Mesenteric fat pad (tissue), 1 donor: Measurements from ENCODE around the gene HOGA1. TPM values are rescaled to one million over a fixed set of nuclear protein-coding genes. Genes with fewer than 3 reads are reported as not detected.
"Not testable (repeated sequence)": the region's sequence is repeated elsewhere in the genome, so short reads cannot be mapped to it uniquely, and the experiment has no call there.

ENCODE experiments used
- DNase-seq: peaks from one replicate; pipeline ENCODE4 v3.0.0-alpha.2; 2020; ENCODE audit warnings: low spot score
- total RNA-seq: library from RNA; stranded (reverse); fragmentation: NEBNext Ultra II Directional; extraction: Animal tissue kit (Norgen Biotek cat#: 25700); gene quantifications from one replicate; pipeline ENCODE4 v1.2.1, GENCODE V29; 2021
- donor health status: DM: yes; HTN: yes; CAD: no.

The HOGA1 gene
- total RNA-seq, 1 donor from 2014 or later = 3.8 TPM

- not testable (repeated sequence) for DNase-seq
These were observed 29.9 kb upstream of the HOGA1 start for GRCh38 chr10:97554336-97554735.

- not testable (repeated sequence) for DNase-seq
These were observed 28.6 kb upstream of the HOGA1 start for GRCh38 chr10:97555541-97555940.

- DNase-seq = not testable (repeated sequence)
These were observed 23.3 kb upstream of the HOGA1 start for GRCh38 chr10:97560731-97561381.

DNA sequence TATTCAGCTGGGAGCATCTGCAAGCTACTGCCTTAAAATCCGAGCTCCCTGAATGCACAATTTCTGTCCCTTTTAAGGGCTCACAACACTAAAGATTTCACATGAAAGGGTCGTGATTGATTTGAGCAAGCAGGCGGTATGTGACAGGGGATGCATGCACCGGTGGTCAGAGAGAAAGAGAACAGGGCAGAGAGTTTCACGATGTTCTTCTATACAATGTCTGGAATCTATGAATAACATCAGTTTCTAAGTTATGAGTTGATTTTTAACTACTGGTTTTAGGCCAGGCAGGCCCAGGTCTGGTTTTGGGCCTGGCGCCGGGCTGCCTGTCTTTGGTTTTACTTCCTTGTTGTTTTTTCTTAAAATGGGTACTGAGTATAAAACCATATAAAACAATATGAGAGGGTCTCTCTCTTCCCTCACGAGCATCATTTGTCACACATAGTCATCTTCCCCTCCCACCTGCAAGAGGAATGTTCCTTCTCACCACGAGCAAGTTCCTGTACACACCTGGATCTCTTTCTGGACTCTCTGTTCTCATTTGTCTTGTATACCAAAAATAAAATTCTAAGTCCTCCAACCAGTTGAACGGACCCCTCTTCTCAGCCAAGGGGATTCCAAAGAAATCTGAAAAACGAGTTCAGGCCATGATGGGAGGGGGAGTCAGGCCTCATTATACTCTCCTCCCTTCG, 22.7 kb upstream of the HOGA1 start:
- not testable (repeated sequence) for DNase-seq

GRCh38 chr10:97562329-97562728, 21.9 kb upstream of the HOGA1 start:
- DNase-seq = not testable (repeated sequence)

DNA sequence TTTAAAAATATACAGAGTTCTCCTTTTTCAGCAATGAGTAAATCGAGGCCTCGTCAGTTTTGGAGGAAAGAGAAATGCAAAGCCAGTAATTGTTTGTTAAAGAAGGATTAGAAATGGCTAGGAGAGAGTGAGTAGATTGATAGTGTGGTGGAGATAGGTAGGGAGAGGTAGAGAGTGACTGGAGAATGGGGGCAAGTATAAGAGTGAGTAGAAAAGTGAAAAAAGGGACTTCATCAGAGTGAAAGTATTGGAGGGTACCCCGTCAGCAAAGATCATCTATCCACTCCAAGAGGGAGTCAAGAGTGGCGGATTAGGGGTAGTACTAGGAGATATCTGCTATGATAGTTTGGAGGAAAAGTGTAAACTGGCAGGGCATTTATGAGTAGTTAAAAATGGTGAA, 20.9 kb upstream of the HOGA1 start:
- no peak for DNase-seq

DNA sequence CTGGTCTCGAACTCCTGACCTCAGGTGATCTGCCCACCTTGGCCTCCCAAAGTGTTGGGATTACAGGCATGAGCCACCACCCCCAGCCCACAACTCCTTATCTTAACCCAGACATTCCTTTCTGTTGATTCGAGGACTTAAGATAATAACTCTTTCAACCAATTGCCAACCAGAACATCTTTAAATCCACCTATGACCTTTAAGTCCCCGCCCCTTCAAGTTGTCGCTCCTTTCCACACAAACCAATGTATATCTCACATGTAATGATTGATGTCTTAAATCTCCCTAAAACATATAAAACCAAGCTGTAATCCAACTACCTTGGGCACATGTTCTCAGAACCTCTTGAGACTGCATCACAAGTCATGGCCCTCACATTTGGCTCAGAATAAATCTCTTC, 19.4 kb upstream of the HOGA1 start:
- no peak for DNase-seq

DNA sequence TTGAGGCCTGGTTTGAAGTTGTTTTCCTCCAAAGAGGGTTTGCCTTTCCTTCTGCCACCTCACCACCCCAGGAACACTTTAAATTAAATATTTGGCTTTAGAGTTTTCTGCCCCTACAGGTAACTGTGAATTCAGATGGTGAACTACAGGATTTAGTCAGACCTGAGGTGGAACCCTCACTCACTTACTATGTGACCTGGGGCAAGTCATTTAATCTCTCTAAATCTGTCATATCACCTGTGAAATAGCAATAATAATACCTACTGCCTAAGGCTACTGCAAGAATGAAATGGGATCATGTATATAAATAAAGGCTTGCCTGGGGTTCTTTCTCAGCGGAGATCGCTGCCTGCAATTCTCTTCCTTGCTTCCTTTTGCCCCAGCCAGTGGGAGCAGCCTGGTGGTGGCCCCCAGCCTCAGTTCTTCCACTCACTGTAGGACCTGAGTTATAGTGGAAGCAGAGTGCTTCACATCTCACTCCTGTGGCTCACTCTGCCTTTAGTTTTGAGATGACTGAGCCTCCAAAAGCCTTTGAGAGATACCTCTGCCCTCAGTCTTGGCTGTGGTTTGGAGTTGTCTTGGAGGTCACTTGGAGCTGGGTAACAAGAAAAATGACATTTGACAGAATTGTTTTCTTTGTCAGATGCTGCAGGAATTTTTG, 17.7 kb upstream of the HOGA1 start:
- DNase-seq = no peak

DNA sequence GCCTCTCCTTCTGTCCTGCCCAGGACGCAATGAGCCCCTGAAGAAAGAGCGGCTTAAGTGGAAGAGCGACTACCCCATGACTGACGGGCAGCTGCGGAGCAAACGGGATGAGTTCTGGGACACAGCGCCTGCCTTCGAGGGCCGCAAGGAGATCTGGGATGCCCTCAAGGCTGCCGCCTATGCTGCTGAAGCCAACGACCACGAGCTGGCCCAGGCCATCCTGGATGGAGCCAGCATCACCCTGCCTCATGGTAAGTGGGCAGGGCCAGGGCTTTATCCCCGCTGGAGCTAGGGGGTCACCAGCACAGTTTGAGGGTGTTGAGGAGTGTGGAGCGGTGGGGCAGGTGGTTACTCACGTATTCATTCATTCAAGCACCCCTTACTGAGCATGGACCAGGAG, 16.3 kb upstream of the HOGA1 start:
- DNase-seq = no peak

- DNase-seq = no peak
These were observed 13.9 kb upstream of the HOGA1 start for GRCh38 chr10:97570146-97570788.

DNA sequence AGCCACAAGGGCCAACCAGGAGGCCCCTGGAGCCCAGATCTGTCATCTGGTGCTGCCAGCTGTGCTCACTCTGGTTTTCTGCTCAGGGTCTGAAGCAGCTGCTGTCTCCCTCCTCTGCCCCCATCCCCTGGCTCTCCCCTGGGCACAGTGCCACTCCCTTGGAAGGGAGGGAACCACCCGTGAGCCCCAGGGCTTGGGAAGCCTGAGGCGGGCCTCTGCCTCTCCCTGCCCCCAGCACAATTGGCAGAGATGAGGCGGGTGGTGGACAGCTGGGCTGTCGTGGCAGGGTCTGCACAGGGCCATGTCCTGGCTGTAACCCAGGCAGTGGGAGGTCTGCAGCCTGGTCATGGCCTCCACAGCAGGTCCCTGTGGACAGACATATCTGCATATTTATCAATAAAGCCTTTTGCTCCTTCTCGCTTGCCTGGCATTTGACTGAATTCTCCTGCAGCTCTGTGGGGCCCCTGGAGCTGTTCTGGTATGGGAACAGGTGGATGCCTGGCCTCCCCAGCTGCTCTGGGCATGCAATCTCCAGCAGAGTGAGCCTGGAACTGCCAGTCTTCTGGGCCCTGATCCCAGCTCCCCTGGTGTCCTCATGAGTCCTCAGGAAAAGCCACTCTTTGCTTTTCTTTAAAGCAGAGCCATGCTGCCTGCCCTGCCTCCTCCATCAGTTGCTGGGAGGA, 13.3 kb upstream of the HOGA1 start:
- no peak for DNase-seq

DNA sequence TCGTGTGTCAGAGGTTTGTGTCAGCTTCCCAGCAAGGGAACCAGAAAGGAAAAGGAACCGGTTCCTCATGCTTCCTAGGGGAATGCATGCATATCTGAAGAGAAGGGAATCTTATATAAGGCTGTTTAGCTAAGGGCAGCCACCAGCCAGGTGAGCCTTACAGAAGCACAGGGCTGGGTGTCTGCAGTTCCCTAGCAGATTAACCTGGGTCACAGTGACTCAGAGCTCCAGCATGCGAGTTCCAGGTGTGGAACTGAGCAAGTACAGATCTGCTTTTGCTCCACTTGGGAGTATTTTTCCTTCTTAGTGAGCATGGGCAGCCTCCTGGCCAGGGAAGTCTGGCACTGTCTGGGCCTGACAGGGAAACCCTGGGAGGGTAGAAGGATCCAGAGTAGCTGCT, 12.6 kb upstream of the HOGA1 start:
- DNase-seq = no peak

- DNase-seq = no peak
These were observed 11.8 kb upstream of the HOGA1 start, which contains the start of gene ANKRD2 for GRCh38 chr10:97572214-97572989. Gene ANKRD2 (plus strand): TSS chr10:97572779. CDS start chr10:97572789, 10 bp downstream.

DNA sequence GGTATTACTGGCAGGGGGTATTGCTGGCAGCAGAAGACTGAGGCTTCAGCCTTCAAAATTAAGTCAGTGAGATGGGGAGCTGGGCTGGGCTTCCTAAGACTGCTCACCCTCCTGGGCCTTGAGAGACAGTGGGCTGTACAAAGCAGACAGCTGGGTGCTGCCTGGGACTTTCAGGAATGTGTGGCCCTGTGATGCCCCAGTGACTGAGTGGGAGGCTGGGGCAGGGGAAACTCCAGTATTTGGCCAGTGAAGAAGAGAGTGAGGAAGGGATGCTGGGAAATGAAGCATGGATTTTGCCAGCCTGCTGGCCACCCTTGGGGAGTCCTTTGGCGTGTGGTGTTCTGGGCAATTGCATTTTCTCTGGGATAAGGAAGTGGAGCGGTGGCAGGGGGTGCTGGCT, 11.2 kb upstream of the HOGA1 start:
- no peak for DNase-seq

GRCh38 chr10:97573672-97574071, 10.5 kb upstream of the HOGA1 start:
- DNase-seq = no peak

DNA sequence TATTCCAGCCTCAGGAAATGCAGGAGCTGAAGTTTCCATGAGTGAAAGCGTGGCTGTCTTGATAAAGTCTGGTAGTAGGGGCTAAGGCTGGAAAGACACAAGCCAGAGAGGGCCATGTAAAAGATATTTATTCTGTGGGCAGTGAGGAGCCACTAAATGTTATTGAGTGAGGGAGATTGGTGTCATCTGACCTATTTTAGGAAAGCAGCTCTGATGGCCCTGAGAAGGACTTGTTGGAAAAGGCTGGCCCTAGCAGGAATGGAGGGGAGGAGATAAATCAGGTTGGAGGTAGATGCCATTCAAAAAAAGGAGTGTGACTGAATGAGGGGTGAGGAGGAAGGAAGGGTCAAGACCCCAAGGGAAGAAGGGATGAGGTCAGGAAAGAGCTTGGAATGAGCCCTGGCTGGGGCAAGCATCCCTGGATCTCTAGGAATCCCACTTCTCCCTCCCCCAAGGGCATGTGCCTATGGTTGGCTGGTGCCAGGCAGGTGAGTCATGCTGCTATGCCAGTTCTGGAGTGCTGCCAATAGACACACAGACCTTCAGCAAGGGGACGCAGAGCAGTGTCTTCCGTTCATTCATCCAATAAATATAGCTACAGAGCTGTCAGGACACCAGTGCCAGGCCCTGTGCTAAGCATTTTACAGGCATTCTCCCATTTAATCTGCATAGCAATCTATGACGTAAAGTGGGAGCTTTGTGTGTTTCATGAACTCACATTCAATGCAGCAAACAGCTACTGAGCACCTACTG, 9.6 kb upstream of the HOGA1 start:
- no peak for DNase-seq

DNA sequence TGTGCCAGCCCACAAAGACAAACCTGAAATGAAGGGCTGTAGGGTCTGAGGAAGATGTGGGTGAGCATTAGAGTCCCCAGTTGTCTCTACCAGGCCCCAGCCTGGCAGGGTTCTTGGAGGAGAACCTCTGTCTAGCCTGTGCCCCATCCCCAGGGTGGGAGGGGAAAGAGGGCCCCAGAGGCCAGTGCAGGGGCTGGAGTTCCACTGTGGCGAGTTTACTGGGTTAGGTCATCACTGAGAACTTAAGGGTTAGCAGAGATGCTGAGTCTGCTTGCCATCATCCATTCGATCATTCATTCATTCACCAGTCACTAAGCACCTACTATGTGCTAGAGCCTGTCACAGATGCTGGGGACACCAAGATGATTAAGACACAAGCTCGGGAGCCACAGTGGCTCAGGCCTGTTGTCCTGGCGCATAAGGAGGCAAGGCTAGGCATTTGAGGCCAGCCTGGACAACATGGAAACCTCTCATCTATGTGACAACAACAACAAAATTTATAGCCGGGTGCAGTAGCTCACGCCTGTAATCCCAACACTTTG, 9.0 kb upstream of the HOGA1 start:
- no peak for DNase-seq

GRCh38 chr10:97576487-97576886, 7.7 kb upstream of the HOGA1 start:
- DNase-seq = not testable (repeated sequence)

DNA sequence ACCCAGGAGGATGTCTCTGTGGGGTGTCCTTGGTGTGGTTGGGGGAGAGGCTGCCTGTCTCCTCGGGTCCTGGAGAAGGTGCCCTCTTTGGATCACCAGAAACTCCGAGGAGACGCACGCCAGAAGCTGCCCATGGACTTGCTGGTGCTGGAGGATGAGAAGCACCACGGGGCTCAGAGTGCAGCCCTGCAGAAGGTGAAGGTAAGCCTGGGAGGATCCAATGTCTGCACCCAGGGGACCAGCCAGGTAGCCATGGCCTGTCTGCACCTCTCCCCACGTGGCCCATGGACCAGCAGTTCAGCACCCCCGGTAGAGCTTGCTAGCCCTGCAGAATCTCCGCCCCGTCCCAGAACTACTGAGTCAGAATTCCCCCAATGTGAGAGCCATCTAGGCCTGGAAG, 6.5 kb upstream of the HOGA1 start:
- DNase-seq = no peak
